ENCODE results near the gene OR52W1.

GRCh38 chr11:6194065-6194581, 4.9 kb upstream of the OR52W1 start:
- TF ChIP-seq CTCF (IDR thresholded peaks at IDR 0.05; ENCODE audit: low read length) (no peak), EZH2 (optimal IDR thresholded peaks at IDR 0.05; ENCODE audit: low read depth, low read length) (no peak), EZH2phosphoT487 (IDR thresholded peaks at IDR 0.05; ENCODE audit: low read length) (no peak)

All from MM.1S (cell line).